HUES6 (cell line): ENCODE measurements around the gene ZBTB38.

Source experiments
- H3K27ac ChIP-seq: 2 replicates; pipeline ENCODE4 v1.7.0; 2013; ENCODE audit warnings: low read depth, mild to moderate bottlenecking, low read length, inconsistent platforms
- H3K27me3 ChIP-seq: 2 replicates; pipeline ENCODE4 v1.6.1; 2013; ENCODE audit warnings: low read length; ENCODE audit not compliant: control insufficient read depth, insufficient read depth
- H3K36me3 ChIP-seq: 2 replicates; pipeline ENCODE4 v1.6.1; 2013; ENCODE audit warnings: low read length; ENCODE audit not compliant: control insufficient read depth, insufficient read depth
- H3K4me1 ChIP-seq: 2 replicates; pipeline ENCODE4 v1.6.1; 2013; ENCODE audit warnings: low read length; ENCODE audit not compliant: control insufficient read depth, insufficient read depth
- H3K4me3 ChIP-seq: 2 replicates; pipeline ENCODE4 v1.5.1; 2013; ENCODE audit warnings: low read depth, low read length
- H3K9ac ChIP-seq: one replicate; pipeline ENCODE4 v1.6.1; 2013; ENCODE audit warnings: mild to moderate bottlenecking, low read length
- H3K9me3 ChIP-seq: 2 replicates; pipeline ENCODE4 v1.6.1; 2013; ENCODE audit warnings: low read depth, low read length; ENCODE audit not compliant: control insufficient read depth, insufficient read depth

ZBTB38 gene

GRCh38 chr3:141368925-141369794, 856 bp downstream of the ZBTB38 start:
- Histone ChIP-seq H3K4me1 (peaks cover 60% of the 10 kb centered on the region), H3K4me3 (peak overlapping the region; percentile 46), H3K9ac (peak overlapping the region; percentile 88), H3K9me3 (no peaks in the 10 kb centered on the region), H3K27ac (peak overlapping the region; percentile 97; the same call in 1 of the 2 replicates), H3K36me3 (no peaks in the 10 kb centered on the region; the same call in 1 of the 2 replicates), H3K27me3 (no peaks in the 10 kb centered on the region)

DNA sequence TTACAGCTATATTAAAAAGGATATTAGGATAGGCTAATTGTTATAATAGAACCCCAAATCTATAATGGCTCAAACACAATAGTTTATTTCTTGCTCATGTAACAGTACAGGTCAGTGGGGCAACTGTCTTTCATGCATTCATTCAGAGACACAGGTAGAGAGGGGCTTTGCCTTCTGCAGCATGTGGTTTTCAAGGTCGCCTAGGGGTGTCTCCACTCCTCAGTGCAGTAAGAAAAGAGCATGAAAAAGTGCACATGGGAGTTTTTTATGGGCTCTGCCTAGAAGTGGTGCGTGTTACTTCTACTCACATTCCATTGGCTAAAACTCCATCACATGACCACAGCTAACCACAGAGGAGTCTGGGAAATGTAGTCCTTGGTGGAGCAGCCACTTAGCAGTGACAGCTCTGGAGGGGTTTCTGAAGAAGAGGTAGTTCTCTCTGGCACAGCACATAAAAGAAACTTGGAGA, 1.8 kb downstream of the ZBTB38 start:
- H3K4me3 ChIP-seq = peak overlapping the region; percentile 3; the same call in 1 of the 2 replicates
- H3K27ac ChIP-seq = no peak overlapping the region
- H3K27me3 ChIP-seq = no peaks in the 10 kb centered on the region
- H3K9me3 ChIP-seq = no peaks in the 10 kb centered on the region
- H3K4me1 ChIP-seq = peaks cover 70% of the 10 kb centered on the region
- H3K36me3 ChIP-seq = no peaks in the 10 kb centered on the region; the same call in 1 of the 2 replicates
- no peak overlapping the region for H3K9ac ChIP-seq

GRCh38 chr3:141371882-141372281, 3.6 kb downstream of the ZBTB38 start:
- Histone ChIP-seq H3K36me3 (peaks cover 8% of the 10 kb centered on the region; the same call in 1 of the 2 replicates), H3K27ac (no peak overlapping the region), H3K27me3 (no peaks in the 10 kb centered on the region)

GRCh38 chr3:141372656-141373055, 4.4 kb downstream of the ZBTB38 start:
- H3K9me3 ChIP-seq = no peaks in the 10 kb centered on the region; the same call in 1 of the 2 replicates
- H3K4me1 ChIP-seq = peaks cover 65% of the 10 kb centered on the region
- H3K36me3 ChIP-seq = peaks cover 10% of the 10 kb centered on the region; the same call in 1 of the 2 replicates
- H3K27ac ChIP-seq = no peak overlapping the region
- H3K27me3 ChIP-seq = no peaks in the 10 kb centered on the region
- H3K4me3 ChIP-seq = no peak overlapping the region
- no peak overlapping the region for H3K9ac ChIP-seq

More at GRCh38 chr3:141371882-141372281, 3.6 kb downstream of the ZBTB38 start:
- H3K9ac ChIP-seq = no peak overlapping the region
- H3K4me1 ChIP-seq = peaks cover 73% of the 10 kb centered on the region
- H3K4me3 ChIP-seq = no peak overlapping the region
- no peaks in the 10 kb centered on the region; the same call in 1 of the 2 replicates for H3K9me3 ChIP-seq

DNA sequence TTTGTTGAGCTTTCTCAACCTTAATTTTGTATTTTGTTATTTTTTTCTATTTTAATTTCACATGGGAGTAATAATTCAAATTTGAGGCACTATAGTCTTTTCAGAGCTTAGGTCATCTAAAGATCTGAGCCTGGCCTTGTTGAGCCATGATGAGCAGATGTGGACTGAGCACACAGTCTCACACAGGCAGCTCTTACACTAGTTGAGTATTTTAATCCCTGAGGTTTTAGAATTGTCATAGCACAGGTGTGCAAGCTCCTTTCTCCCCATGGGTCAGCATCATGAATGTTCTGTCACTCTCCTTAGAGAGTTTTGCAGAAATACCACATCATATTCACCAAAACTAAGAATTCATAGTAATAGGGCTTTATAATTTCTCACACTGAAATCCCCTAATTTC, 4.9 kb downstream of the ZBTB38 start:
- H3K9me3 ChIP-seq = no peaks in the 10 kb centered on the region; the same call in 1 of the 2 replicates
- H3K36me3 ChIP-seq = peaks cover 10% of the 10 kb centered on the region; the same call in 1 of the 2 replicates
- H3K27me3 ChIP-seq = no peaks in the 10 kb centered on the region
- H3K9ac ChIP-seq = no peak overlapping the region
- no peak overlapping the region for H3K4me3 ChIP-seq
- peaks cover 60% of the 10 kb centered on the region for H3K4me1 ChIP-seq
- peak overlapping the region; percentile 74; the same call in 1 of the 2 replicates for H3K27ac ChIP-seq

DNA sequence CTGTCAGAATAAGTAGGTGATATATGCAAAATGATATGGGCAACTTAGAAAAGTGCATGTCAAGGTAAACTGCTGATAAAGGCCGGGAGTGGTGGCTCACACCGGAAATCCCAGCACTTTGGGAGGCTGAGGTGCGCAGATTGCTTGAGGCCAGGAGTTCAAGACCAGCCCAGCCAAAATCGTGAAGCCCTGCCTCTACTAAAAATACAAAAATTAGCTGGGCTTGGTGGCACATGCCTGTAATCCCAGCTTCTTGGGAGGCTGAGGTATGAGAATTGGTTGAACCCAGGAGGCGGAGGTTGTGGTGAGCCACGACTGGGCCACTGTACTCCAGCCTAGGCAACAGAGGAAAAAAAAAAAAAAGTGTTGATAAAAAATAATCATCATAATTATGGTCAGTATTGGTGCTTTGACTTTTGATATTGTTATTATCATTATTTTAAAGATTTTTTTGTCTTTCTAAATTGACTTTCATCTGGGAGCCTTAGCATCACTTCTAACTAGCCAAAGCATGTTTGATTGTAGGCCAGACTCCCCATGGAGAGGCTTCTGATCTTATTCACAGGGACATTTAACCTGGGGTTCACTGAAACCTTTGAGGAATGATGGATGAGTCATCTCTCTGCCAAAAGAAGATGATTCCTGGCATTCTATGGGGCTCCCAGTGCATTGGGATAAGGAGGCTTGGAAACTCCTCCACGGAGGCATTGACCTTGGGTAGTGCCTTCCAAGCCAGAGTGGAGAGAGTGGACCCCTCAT, 5.6 kb downstream of the ZBTB38 start:
- Histone ChIP-seq H3K9me3 (peaks cover 5% of the 10 kb centered on the region; the same call in 1 of the 2 replicates), H3K4me3 (no peak overlapping the region), H3K27me3 (no peaks in the 10 kb centered on the region), H3K36me3 (peaks cover 11% of the 10 kb centered on the region; the same call in 1 of the 2 replicates), H3K27ac (peak overlapping the region; percentile 74; the same call in 1 of the 2 replicates), H3K9ac (peak overlapping the region; percentile 36), H3K4me1 (peaks cover 53% of the 10 kb centered on the region)

GRCh38 chr3:141375381-141376301, 7.3 kb downstream of the ZBTB38 start:
- Histone ChIP-seq H3K27me3 (no peaks in the 10 kb centered on the region), H3K27ac (peak overlapping the region; percentile 5; the same call in 1 of the 2 replicates), H3K9me3 (peaks cover 11% of the 10 kb centered on the region; the same call in 1 of the 2 replicates), H3K4me1 (peaks cover 41% of the 10 kb centered on the region), H3K4me3 (no peak overlapping the region), H3K36me3 (peaks cover 17% of the 10 kb centered on the region; the same call in 1 of the 2 replicates), H3K9ac (no peak overlapping the region)

DNA sequence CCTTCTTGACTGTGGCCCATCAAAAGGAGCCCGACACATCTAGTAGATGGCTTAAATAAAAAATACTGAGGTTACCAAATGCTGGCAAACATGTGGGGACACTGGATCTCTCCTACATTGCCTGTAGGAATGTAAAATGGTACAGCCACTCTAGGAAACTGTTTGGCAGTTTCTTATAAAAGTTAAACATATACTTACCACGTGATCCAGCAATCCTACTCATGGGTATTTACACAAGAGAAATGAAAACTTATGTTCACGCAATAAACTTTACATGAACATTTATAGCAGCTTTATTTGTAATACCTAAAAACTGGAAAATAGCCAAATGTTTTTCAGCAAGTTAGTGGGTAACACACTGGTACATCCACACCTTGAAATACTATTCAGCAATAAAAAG, 9.1 kb downstream of the ZBTB38 start:
- H3K4me3 ChIP-seq = no peak overlapping the region
- H3K9ac ChIP-seq = no peak overlapping the region
- peaks cover 41% of the 10 kb centered on the region for H3K4me1 ChIP-seq
- H3K36me3 ChIP-seq = peaks cover 17% of the 10 kb centered on the region; the same call in 1 of the 2 replicates
- H3K27me3 ChIP-seq = no peaks in the 10 kb centered on the region
- H3K27ac ChIP-seq = no peak overlapping the region
- H3K9me3 ChIP-seq = peaks cover 11% of the 10 kb centered on the region; the same call in 1 of the 2 replicates

DNA sequence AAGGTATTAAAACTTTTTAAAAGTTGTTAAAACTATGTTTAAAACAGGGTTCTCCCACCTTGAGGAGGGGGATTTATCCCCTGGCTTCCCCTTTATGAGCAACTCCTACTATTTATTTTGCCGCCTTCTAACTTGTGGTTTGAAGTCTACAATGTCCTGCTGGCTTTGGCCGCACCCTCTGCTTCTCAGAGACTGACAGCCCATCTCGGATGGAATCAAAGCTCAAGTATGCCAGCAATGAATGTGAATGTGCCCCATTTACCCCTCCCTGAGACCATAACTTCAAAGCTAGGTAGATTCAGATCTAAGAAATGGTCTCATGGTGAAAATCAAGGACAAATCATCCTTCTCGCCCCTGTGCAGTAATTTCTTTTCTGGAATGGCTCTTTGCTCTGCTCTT, 10.3 kb downstream of the ZBTB38 start:
- no peak overlapping the region for H3K4me3 ChIP-seq
- H3K9me3 ChIP-seq = peaks cover 11% of the 10 kb centered on the region; the same call in 1 of the 2 replicates
- no peaks in the 10 kb centered on the region for H3K27me3 ChIP-seq
- H3K36me3 ChIP-seq = peaks cover 17% of the 10 kb centered on the region; the same call in 1 of the 2 replicates
- H3K9ac ChIP-seq = no peak overlapping the region
- H3K27ac ChIP-seq = no peak overlapping the region
- H3K4me1 ChIP-seq = peaks cover 31% of the 10 kb centered on the region
